SKM-1 (cell line): ENCODE results near the gene RELCH.

Experiments used
- DNase-seq: peaks from one replicate; lab custom pipeline; 2025; ENCODE audit not compliant: unreplicated experiment; lab: John Stamatoyannopoulos, UW

The RELCH gene

DNA sequence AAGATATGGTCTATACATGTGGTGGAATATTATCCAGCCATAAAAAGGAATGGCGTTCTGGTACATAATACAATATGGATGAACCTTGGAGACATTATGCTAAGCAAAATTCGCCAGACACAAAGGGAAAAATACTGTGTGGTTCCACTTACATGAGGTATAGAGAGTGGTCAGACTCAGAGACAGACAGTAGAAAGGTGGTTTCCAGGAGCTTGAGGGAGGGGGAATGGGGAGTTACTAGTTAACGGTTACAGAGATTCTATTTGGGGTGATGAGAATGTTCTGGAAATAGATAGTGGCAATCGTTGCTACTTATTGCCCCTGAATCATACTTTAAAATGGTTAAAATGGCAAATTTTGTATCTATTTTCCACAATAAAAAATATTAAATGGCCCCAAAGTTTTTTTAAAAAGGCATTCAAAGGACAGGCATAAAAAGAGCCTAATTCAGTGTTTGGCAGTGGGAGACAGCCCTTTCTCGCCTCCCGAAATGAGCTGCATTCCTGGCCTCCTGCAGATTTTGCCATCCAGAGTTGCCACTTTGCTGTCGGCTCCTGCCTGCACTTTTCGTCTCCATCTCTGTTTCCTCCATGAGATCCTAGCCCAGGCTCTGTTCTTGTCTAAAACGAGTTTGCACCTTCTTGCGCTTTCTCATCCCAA lies 151.5 kb downstream of the RELCH start:
- no peak for DNase-seq

DNA sequence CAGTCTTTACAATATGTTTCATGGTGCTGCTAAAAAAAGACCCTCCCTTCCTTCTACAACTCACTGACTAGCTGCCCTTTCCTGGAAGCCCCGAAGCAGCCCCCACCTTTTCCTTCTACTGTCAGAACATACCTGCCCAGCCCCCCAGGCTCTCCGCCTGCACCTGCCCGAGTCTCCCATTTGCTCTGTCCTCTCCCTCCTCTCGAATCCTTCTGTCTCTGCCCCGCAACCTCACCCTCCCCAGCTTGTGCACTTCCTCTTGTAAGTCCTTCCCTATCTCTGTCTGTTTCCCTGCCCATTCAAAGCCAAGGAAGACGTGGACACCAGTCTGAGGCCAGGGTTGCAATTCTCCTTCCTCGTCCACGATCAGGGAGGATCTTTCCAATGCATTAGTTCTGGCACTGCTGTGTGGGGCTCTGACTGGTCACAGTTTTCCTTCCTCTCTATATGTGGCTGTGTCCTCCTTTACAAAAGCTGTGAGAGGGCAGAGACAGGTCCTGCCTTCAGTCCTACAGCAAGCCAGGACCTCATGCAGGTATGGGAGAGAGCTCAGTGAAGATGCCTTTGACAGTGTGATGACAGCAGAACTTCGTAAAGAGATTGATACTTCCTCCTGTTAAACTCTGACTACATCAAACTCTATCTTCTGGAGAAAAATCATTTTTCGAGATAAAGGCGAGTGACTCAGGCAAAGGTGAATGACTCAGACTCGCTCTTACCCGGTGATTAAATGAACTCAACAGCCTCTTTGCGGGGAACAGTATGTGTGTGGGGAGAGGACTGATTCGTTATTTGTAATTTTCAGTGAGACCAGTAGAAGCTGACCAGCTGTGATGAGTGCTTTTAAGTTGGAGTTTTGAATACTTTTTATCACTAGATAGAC lies 152.3 kb downstream of the RELCH start:
- DNase-seq = no peak

- DNase-seq = no peak
Measured at GRCh38 chr18:62340996-62341395, 153.9 kb downstream of the RELCH start.

DNA sequence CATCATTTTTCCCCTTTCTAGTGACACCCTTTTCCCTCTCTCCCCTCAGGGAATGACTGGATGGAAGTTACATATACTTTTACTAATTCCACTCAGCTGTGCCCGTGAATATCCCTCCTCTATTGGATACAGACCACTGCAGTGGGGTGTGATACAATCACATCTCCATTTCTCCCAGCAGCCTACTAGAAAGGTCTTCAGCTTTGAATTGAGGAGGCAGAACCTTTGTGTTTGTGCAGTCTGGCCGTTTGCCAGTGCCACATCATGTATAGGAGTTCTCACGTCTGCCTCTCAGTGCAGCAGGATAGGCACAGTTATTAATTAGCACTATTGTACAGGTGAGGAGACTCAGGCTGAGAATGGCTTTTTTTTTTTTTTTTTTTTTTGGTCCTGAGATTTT lies 154.4 kb downstream of the RELCH start:
- no peak for DNase-seq

DNA sequence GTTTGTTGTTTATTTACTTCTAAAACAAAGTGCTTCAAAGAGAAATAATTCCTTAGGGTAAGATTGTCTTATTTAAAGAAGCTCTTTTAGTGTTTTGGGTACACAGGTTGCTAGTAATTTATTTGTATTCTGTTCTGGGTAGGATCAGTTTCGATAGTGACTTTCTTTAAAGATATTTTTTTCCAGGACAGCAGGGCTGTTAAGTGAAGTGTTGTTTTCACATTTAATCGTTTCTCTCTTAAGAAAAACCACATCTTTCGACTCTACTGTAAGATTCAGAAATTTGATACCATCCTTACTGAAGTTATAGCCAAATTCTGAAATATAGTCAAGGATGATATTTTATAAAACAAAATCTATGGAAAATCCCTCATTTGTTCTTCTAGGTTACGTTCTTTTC lies 155.8 kb downstream of the RELCH start:
- DNase-seq = no peak

DNA sequence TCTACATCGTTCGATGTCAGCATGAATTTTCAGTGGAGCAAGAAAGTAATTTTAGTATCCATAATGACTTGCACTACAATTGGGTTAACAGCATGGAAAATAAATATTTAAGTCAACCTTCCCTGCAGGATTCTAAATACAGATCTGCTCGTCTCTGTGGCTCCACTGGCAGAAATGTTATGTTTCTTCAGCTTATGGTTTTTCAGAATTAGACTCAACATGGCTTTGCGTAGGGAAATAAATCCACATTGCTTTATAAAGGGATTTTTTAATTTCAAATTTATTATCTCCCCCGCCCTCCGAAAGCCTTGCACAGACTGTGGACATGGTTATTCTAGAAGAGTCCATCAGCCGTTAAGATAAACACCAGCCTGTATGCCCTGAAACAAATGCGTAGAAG lies 156.3 kb downstream of the RELCH start:
- no peak for DNase-seq

GRCh38 chr18:62345909-62346308 lies 158.9 kb downstream of the RELCH start:
- no peak for DNase-seq

- DNase-seq = no peak
Measured at GRCh38 chr18:62346333-62347088, 159.5 kb downstream of the RELCH start.

DNA sequence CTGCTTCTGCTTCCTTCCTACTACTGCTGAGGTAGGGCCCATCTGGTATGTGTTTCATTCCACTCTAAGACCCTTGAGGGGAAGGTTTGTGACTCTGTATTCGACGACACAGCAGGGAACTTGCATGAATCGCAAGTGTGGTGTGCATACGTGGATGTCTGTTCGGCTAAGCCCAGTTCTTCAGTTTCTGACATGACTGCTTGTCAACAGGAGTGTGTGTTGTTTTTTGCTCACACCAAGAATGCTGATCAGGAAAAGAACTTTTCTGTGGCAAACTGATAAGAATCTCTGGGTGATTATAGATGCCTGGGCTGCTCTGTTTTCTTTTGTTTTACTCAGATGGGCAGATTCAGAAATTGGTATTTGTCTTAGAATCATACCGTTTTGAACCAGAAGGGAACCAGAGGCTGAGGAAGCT lies 160.0 kb downstream of the RELCH start:
- no peak for DNase-seq

DNA sequence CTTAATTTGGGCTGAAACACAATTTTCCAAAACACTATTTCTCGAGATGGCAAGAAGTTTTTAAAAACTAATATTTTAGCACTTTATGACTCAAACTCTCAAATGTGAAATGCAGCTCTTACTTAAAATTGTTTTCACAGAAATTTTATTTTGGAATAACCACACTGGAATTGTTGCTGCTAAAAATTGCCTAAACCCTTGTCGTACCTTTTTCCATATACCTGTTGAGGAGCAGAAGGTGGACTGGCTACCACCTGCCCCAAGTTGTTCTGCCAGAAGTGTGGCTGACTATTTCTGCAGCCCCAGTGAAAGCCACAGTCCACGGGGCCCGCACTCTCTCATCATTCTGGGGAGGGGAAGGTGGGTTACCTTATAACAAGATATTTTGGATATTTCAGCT lies 161.4 kb downstream of the RELCH start:
- DNase-seq = no peak

GRCh38 chr18:62353170-62353569 lies 166.1 kb downstream of the RELCH start:
- DNase-seq = no peak

- DNase-seq = no peak
Measured at GRCh38 chr18:62354151-62354550, 167.1 kb downstream of the RELCH start.

DNA sequence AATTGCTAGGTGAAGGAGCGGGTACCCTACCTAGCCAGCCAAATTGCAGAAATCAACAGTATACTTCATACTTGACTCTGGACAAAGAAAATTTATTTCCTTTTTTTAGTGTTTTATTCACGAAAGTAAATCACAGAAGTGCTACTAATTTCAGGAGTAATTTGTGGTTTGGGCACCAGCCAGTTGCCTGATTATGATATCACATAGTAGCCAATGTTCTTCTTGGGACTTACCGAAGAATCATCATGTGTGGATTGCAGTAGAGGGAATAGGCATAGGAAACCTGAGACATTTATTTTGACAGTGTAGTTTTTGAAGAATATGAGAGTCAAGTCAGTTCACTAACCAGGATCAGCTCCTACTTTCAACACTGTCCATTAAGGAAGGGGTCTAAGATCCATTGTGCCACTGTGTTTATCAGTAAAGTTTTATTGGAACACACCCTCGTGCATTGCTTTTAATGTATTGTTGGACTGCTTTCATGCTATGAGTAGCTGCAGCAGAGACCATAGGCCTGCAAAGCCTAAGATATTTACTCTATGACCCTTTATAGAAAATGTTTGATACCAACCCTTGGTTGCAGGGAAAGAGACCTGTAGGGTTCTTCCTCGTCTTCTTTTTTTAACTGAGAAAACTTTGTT lies 170.1 kb downstream of the RELCH start:
- DNase-seq = no peak
